A204.1 (cell line): Measurements from ENCODE around the gene MAN2A1.
"Not testable (repeated sequence)": the region's sequence is repeated elsewhere in the genome, so short reads cannot be mapped to it uniquely, and the experiment has no call there.

ENCODE experiments used
- FAIRE-seq: peaks from 2 replicates; lab custom pipeline; 2012; peaks lifted over from hg19 to GRCh38; lab: Jason Lieb, UNC

MAN2A1 gene

GRCh38 chr5:109756543-109757185, 66.9 kb downstream of the MAN2A1 start:
- no peak for FAIRE-seq

GRCh38 chr5:109757490-109757889, 67.8 kb downstream of the MAN2A1 start:
- FAIRE-seq: no peak

- FAIRE-seq: no peak
Measured at GRCh38 chr5:109759306-109759705, 69.6 kb downstream of the MAN2A1 start.

GRCh38 chr5:109760130-109760529, 70.4 kb downstream of the MAN2A1 start:
- FAIRE-seq: not testable (repeated sequence)

GRCh38 chr5:109762821-109763220, 73.1 kb downstream of the MAN2A1 start:
- no peak for FAIRE-seq

- FAIRE-seq: no peak
Measured at GRCh38 chr5:109767184-109767995, 77.7 kb downstream of the MAN2A1 start.

GRCh38 chr5:109767997-109768396, 78.3 kb downstream of the MAN2A1 start:
- no peak for FAIRE-seq

- no peak for FAIRE-seq
Measured at GRCh38 chr5:109769597-109770291, 80.0 kb downstream of the MAN2A1 start.

- no peak for FAIRE-seq
Measured at GRCh38 chr5:109775130-109775529, 85.4 kb downstream of the MAN2A1 start.

GRCh38 chr5:109779036-109779735, 89.5 kb downstream of the MAN2A1 start:
- FAIRE-seq: no peak

GRCh38 chr5:109784687-109785086, 95.0 kb downstream of the MAN2A1 start:
- no peak for FAIRE-seq

GRCh38 chr5:109786206-109786855, 96.6 kb downstream of the MAN2A1 start:
- FAIRE-seq: no peak

- FAIRE-seq: no peak
Measured at GRCh38 chr5:109788596-109788995, 98.9 kb downstream of the MAN2A1 start.

GRCh38 chr5:109792613-109793012, 102.9 kb downstream of the MAN2A1 start:
- FAIRE-seq: no peak

GRCh38 chr5:109803854-109804253, 114.1 kb downstream of the MAN2A1 start:
- no peak for FAIRE-seq

GRCh38 chr5:109805472-109805871, 115.7 kb downstream of the MAN2A1 start:
- FAIRE-seq: no peak

GRCh38 chr5:109805883-109806282, 116.2 kb downstream of the MAN2A1 start:
- no peak for FAIRE-seq

GRCh38 chr5:109812698-109813097, 123.0 kb downstream of the MAN2A1 start:
- FAIRE-seq: no peak

- FAIRE-seq: no peak
Measured at GRCh38 chr5:109816732-109817131, 127.0 kb downstream of the MAN2A1 start.

- no peak for FAIRE-seq
Measured at GRCh38 chr5:109819878-109820277, 130.2 kb downstream of the MAN2A1 start.

- FAIRE-seq: no peak
Measured at GRCh38 chr5:109823597-109823996, 133.9 kb downstream of the MAN2A1 start.

- FAIRE-seq: no peak
Measured at GRCh38 chr5:109825450-109825849, 135.7 kb downstream of the MAN2A1 start.
